HUES64 (cell line): ENCODE measurements around the gene ZSWIM7.
"Not testable (repeated sequence)": the region's sequence is repeated elsewhere in the genome, so short reads cannot be mapped to it uniquely, and the experiment has no call there.

ENCODE experiments used
- H3K27ac ChIP-seq: 2 replicates; pipeline ENCODE4 v1.7.0; 2013; ENCODE audit warnings: low read depth, low read length, inconsistent platforms
- H3K27me3 ChIP-seq: 2 replicates; pipeline ENCODE4 v1.6.1; 2013; ENCODE audit warnings: mild to moderate bottlenecking, low read length; ENCODE audit not compliant: insufficient read depth
- H3K36me3 ChIP-seq: 2 replicates; pipeline ENCODE4 v1.6.1; 2013; ENCODE audit warnings: mild to moderate bottlenecking, low read length; ENCODE audit not compliant: insufficient read depth
- H3K4me1 ChIP-seq: 2 replicates; pipeline ENCODE4 v1.6.1; 2013; ENCODE audit warnings: mild to moderate bottlenecking, low read length, moderate library complexity; ENCODE audit not compliant: insufficient read depth
- H3K4me3 ChIP-seq: 2 replicates; pipeline ENCODE4 v1.5.1; 2013; ENCODE audit warnings: mild to moderate bottlenecking, low read length, moderate library complexity
- H3K9ac ChIP-seq: 2 replicates; pipeline ENCODE4 v1.6.1; 2013; ENCODE audit warnings: mild to moderate bottlenecking, low read depth, low read length
- H3K9me3 ChIP-seq: 2 replicates; pipeline ENCODE4 v1.6.1; 2013; ENCODE audit warnings: low read depth, low read length; ENCODE audit not compliant: insufficient read depth
- WGBS: fragments of 150-250, 120-280 bp; methylation state at CpG from one replicate; pipeline ENCODE4 v1.1.7; 2013; ENCODE audit warnings: missing lambda C conversion rate; 5-methylcytosine and 5-hydroxymethylcytosine counted together

ZSWIM7 gene

GRCh38 chr17:15944759-15945526 is 54.6 kb downstream of the ZSWIM7 start, which contains the start of gene ADORA2B:
TSS of gene ADORA2B (plus strand) at chr17:15945130. CDS start at chr17:15945249, 119 bp downstream.
- Histone ChIP-seq H3K9ac (peak within 1 kb of the TSS; percentile 65), H3K4me1 (peaks cover 5% of the 10 kb centered on the region; the same call in 1 of the 2 replicates), H3K27ac (no peak within 1 kb of the TSS), H3K27me3 (peaks cover 52% of the 10 kb centered on the region), H3K4me3 (peak within 1 kb of the TSS; percentile 78), H3K9me3 (no peaks in the 10 kb centered on the region), H3K36me3 (no peaks in the 10 kb centered on the region)
- WGBS: under 1% methylated on average over 88 of the region's 88 CpGs

GRCh38 chr17:15943971-15944758 is 55.3 kb downstream of the ZSWIM7 start:
- 21% methylated on average over 40 of the region's 40 CpGs for WGBS
- Histone ChIP-seq H3K9me3 (no peaks in the 10 kb centered on the region), H3K9ac (peak overlapping the region; percentile 65), H3K27me3 (peaks cover 52% of the 10 kb centered on the region), H3K27ac (no peak overlapping the region), H3K36me3 (no peaks in the 10 kb centered on the region), H3K4me3 (peak overlapping the region; percentile 78), H3K4me1 (peaks cover 5% of the 10 kb centered on the region; the same call in 1 of the 2 replicates)

GRCh38 chr17:15942207-15942833 is 57.2 kb downstream of the ZSWIM7 start:
- H3K9ac ChIP-seq: no peak overlapping the region

GRCh38 chr17:15941781-15942180 is 57.7 kb downstream of the ZSWIM7 start:
- no peak overlapping the region for H3K4me3 ChIP-seq
- H3K9me3 ChIP-seq: no peaks in the 10 kb centered on the region
- H3K9ac ChIP-seq: no peak overlapping the region
- peaks cover 42% of the 10 kb centered on the region for H3K27me3 ChIP-seq
- peaks cover 5% of the 10 kb centered on the region; the same call in 1 of the 2 replicates for H3K4me1 ChIP-seq
- no peak overlapping the region for H3K27ac ChIP-seq
- H3K36me3 ChIP-seq: no peaks in the 10 kb centered on the region
- WGBS: 85% methylated on average over 6 of the region's 7 CpGs

More at GRCh38 chr17:15942207-15942833, 57.2 kb downstream of the ZSWIM7 start:
- Histone ChIP-seq H3K9me3 (no peaks in the 10 kb centered on the region), H3K4me1 (peaks cover 5% of the 10 kb centered on the region; the same call in 1 of the 2 replicates), H3K36me3 (no peaks in the 10 kb centered on the region), H3K27me3 (peaks cover 47% of the 10 kb centered on the region), H3K27ac (no peak overlapping the region), H3K4me3 (no peak overlapping the region)
- WGBS: 89% methylated on average over 7 of the region's 7 CpGs

GRCh38 chr17:15936481-15936880 is 63.0 kb downstream of the ZSWIM7 start:
- 95% methylated on average over 4 of the region's 4 CpGs for WGBS
- not testable (repeated sequence) for H3K9ac ChIP-seq, H3K27ac ChIP-seq, H3K9me3 ChIP-seq, H3K4me1 ChIP-seq, H3K36me3 ChIP-seq, H3K27me3 ChIP-seq, H3K4me3 ChIP-seq

- H3K27ac ChIP-seq: no peak overlapping the region
- H3K4me3 ChIP-seq: no peak overlapping the region
- no peaks in the 10 kb centered on the region for H3K36me3 ChIP-seq
- H3K9ac ChIP-seq: no peak overlapping the region
- no peaks in the 10 kb centered on the region for H3K27me3 ChIP-seq
- no peaks in the 10 kb centered on the region for H3K4me1 ChIP-seq
- H3K9me3 ChIP-seq: no peaks in the 10 kb centered on the region
- 81% methylated on average over 7 of the region's 7 CpGs for WGBS
Observed at GRCh38 chr17:15935891-15936290, 63.6 kb downstream of the ZSWIM7 start.

- H3K9ac ChIP-seq: no peak overlapping the region
Observed at GRCh38 chr17:15934866-15935265, 64.6 kb downstream of the ZSWIM7 start.

GRCh38 chr17:15931394-15931793 is 68.1 kb downstream of the ZSWIM7 start:
- Histone ChIP-seq H3K27ac (no peak overlapping the region), H3K9ac (no peak overlapping the region)

More at GRCh38 chr17:15934866-15935265, 64.6 kb downstream of the ZSWIM7 start:
- Histone ChIP-seq H3K27ac (no peak overlapping the region), H3K4me1 (0 out of 2 replicates have a peak, but pooled peaks cover 6% of the 10 kb centered on the region), H3K36me3 (no peaks in the 10 kb centered on the region), H3K9me3 (no peaks in the 10 kb centered on the region), H3K4me3 (no peak overlapping the region), H3K27me3 (no peaks in the 10 kb centered on the region)
- 94% methylated on average over 3 of the region's 5 CpGs for WGBS

GRCh38 chr17:15930426-15930825 is 69.1 kb downstream of the ZSWIM7 start:
- no peaks in the 10 kb centered on the region for H3K9me3 ChIP-seq
- H3K4me3 ChIP-seq: no peak overlapping the region
- 58% methylated on average over 6 of the region's 6 CpGs for WGBS
- no peak overlapping the region for H3K27ac ChIP-seq
- H3K4me1 ChIP-seq: 0 out of 2 replicates have a peak, but pooled peaks cover 6% of the 10 kb centered on the region
- H3K9ac ChIP-seq: no peak overlapping the region
- no peaks in the 10 kb centered on the region for H3K27me3 ChIP-seq
- H3K36me3 ChIP-seq: no peaks in the 10 kb centered on the region

More at GRCh38 chr17:15931394-15931793, 68.1 kb downstream of the ZSWIM7 start:
- Histone ChIP-seq H3K4me3 (no peak overlapping the region), H3K9me3 (no peaks in the 10 kb centered on the region), H3K27me3 (no peaks in the 10 kb centered on the region), H3K4me1 (0 out of 2 replicates have a peak, but pooled peaks cover 6% of the 10 kb centered on the region), H3K36me3 (no peaks in the 10 kb centered on the region)

GRCh38 chr17:15929941-15930340 is 69.6 kb downstream of the ZSWIM7 start:
- 92% methylated on average over 4 of the region's 4 CpGs for WGBS
- no peak overlapping the region for H3K27ac ChIP-seq
- H3K9me3 ChIP-seq: no peaks in the 10 kb centered on the region
- 0 out of 2 replicates have a peak, but pooled peaks cover 6% of the 10 kb centered on the region for H3K4me1 ChIP-seq
- no peak overlapping the region for H3K9ac ChIP-seq
- H3K36me3 ChIP-seq: no peaks in the 10 kb centered on the region
- no peak overlapping the region for H3K4me3 ChIP-seq
- no peaks in the 10 kb centered on the region for H3K27me3 ChIP-seq
